Brain pericyte (primary cell): ENCODE data around the gene SLC7A9.

Source experiments
- DNase-seq: peaks from one replicate; pipeline ENCODE4 v3.0.0-alpha.2; 2012; ENCODE audit warnings: low read depth, low spot score

The SLC7A9 gene

GRCh38 chr19:32828643-32829344, 40.8 kb downstream of the SLC7A9 start:
- no peak for DNase-seq

- no peak for DNase-seq
These were observed 41.4 kb downstream of the SLC7A9 start for GRCh38 chr19:32828139-32828538.

GRCh38 chr19:32824916-32825608, 44.5 kb downstream of the SLC7A9 start:
- no peak for DNase-seq

GRCh38 chr19:32824191-32824751, 45.3 kb downstream of the SLC7A9 start:
- DNase-seq, result no peak

GRCh38 chr19:32823747-32824102, 45.8 kb downstream of the SLC7A9 start:
- no peak for DNase-seq

GRCh38 chr19:32822916-32823746, 46.4 kb downstream of the SLC7A9 start:
- DNase-seq, result no peak

- no peak for DNase-seq
These were observed 49.9 kb downstream of the SLC7A9 start for GRCh38 chr19:32819419-32820400.

GRCh38 chr19:32818536-32818935, 51.0 kb downstream of the SLC7A9 start:
- DNase-seq, result no peak

GRCh38 chr19:32817569-32818476, 51.7 kb downstream of the SLC7A9 start:
- DNase-seq, result no peak

- DNase-seq, result no peak
These were observed 52.9 kb downstream of the SLC7A9 start for GRCh38 chr19:32816555-32817099.

- DNase-seq, result no peak
These were observed 54.9 kb downstream of the SLC7A9 start for GRCh38 chr19:32814624-32815023.

- no peak for DNase-seq
These were observed 55.6 kb downstream of the SLC7A9 start for GRCh38 chr19:32813862-32814425.

GRCh38 chr19:32812571-32812970, 57.0 kb downstream of the SLC7A9 start:
- DNase-seq, result no peak

- DNase-seq, result no peak
These were observed 57.5 kb downstream of the SLC7A9 start for GRCh38 chr19:32812036-32812435.

- DNase-seq, result no peak
These were observed 58.4 kb downstream of the SLC7A9 start for GRCh38 chr19:32811151-32811550.

GRCh38 chr19:32810452-32810851, 59.1 kb downstream of the SLC7A9 start:
- DNase-seq, result no peak

GRCh38 chr19:32809754-32810153, 59.8 kb downstream of the SLC7A9 start:
- no peak for DNase-seq

- DNase-seq, result no peak
These were observed 60.3 kb downstream of the SLC7A9 start for GRCh38 chr19:32809254-32809653.

- no peak for DNase-seq
These were observed 61.3 kb downstream of the SLC7A9 start for GRCh38 chr19:32808236-32808635.
